HepG2 (cell line): ENCODE data around the gene UBXN6. TPM values are rescaled to one million over a fixed set of nuclear protein-coding genes. Genes with fewer than 3 reads are reported as not detected.

Experiments
- DMAP1 ChIP-seq: IDR thresholded peaks from 2 replicates; pipeline ENCODE4 v1.6.1; 2016
- GMEB1 ChIP-seq: sonication (generic); formaldehyde crosslinking; IDR thresholded peaks from 2 replicates; pipeline ENCODE4 v1.5.1; 2020; ENCODE audit warnings: missing genetic modification reagents, mild to moderate bottlenecking, borderline replicate concordance
- IKZF5 ChIP-seq: IDR thresholded peaks from 2 replicates; pipeline ENCODE4 v1.6.1; 2018; ENCODE audit warnings: missing genetic modification reagents, mild to moderate bottlenecking, missing compliant biosample characterization
- MEIS1 ChIP-seq: sonication (generic); formaldehyde crosslinking; IDR thresholded peaks from 2 replicates; pipeline ENCODE4 v1.9.0; 2021; ENCODE audit warnings: mild to moderate bottlenecking, missing genetic modification reagents, moderate library complexity, borderline replicate concordance
- MNT ChIP-seq: fragments of 450-650 bp; IDR thresholded peaks from 2 replicates; pipeline ENCODE4 v1.6.1; 2016
- PHF21A ChIP-seq: sonication (generic); formaldehyde crosslinking; IDR thresholded peaks from 2 replicates; pipeline ENCODE4 v1.5.0; 2020; ENCODE audit warnings: mild to moderate bottlenecking, missing genetic modification reagents
- PLSCR1 ChIP-seq: sonication (generic); formaldehyde crosslinking; IDR thresholded peaks from 2 replicates; pipeline ENCODE4 v1.5.0; 2020; ENCODE audit warnings: missing genetic modification reagents, mild to moderate bottlenecking, borderline replicate concordance
- POLR2AphosphoS5 ChIP-seq: IDR thresholded peaks from 2 replicates; pipeline ENCODE4 v1.6.1; 2012; ENCODE audit warnings: low read depth, low read length
- RAD51 ChIP-seq: fragments of 450-650 bp; IDR thresholded peaks from 2 replicates; pipeline ENCODE4 v1.6.1; 2016; ENCODE audit warnings: borderline replicate concordance
- SIN3B ChIP-seq: fragments of 150-350 bp; IDR thresholded peaks from 2 replicates; pipeline ENCODE4 v1.6.1; 2014; ENCODE audit warnings: low read length
- SKI ChIP-seq: fragments of 450-650 bp; IDR thresholded peaks from one replicate; pipeline ENCODE4 v1.6.1; 2018; ENCODE audit warnings: mild to moderate bottlenecking; ENCODE audit not compliant: partially characterized antibody
- SP4 ChIP-seq: sonication (generic); formaldehyde crosslinking; IDR thresholded peaks from 2 replicates; pipeline ENCODE4 v1.8.1; 2023; ENCODE audit warnings: mild to moderate bottlenecking, missing genetic modification reagents
- TBL1XR1 ChIP-seq: fragments of 150-350 bp; IDR thresholded peaks from 2 replicates; pipeline ENCODE4 v1.6.1; 2014; ENCODE audit warnings: borderline replicate concordance, low read length; ENCODE audit not compliant: partially characterized antibody
- TFDP1 ChIP-seq: IDR thresholded peaks from 2 replicates; pipeline ENCODE4 v1.6.1; 2016; ENCODE audit warnings: missing compliant biosample characterization, missing genetic modification reagents, borderline replicate concordance
- TOPORS ChIP-seq: sonication (generic); formaldehyde crosslinking; IDR thresholded peaks from 2 replicates; pipeline ENCODE4 v1.8.0; 2023; ENCODE audit warnings: mild to moderate bottlenecking, missing genetic modification reagents
- ZNF451 ChIP-seq: sonication (generic); formaldehyde crosslinking; IDR thresholded peaks from 2 replicates; pipeline ENCODE4 v1.5.0; 2020; ENCODE audit warnings: mild to moderate bottlenecking, missing genetic modification reagents
- ZNF558 ChIP-seq: sonication (generic); formaldehyde crosslinking; IDR thresholded peaks from 2 replicates; pipeline ENCODE4 v1.9.0; 2022; ENCODE audit warnings: mild to moderate bottlenecking, missing genetic modification reagents, borderline replicate concordance
- ZNF570 ChIP-seq: sonication (generic); formaldehyde crosslinking; IDR thresholded peaks from 2 replicates; pipeline ENCODE4 v1.4.0; 2020; ENCODE audit warnings: mild to moderate bottlenecking, missing genetic modification reagents, borderline replicate concordance
- ZNF704 ChIP-seq: sonication (generic); formaldehyde crosslinking; IDR thresholded peaks from 2 replicates; pipeline ENCODE4 v1.8.1; 2023; ENCODE audit warnings: mild to moderate bottlenecking, inconsistent platforms, moderate library complexity, missing genetic modification reagents, borderline replicate concordance
- ZNF766 ChIP-seq: sonication (generic); formaldehyde crosslinking; IDR thresholded peaks from 2 replicates; pipeline ENCODE4 v1.5.0; 2020; ENCODE audit warnings: missing genetic modification reagents, borderline replicate concordance
- ZNF772 ChIP-seq: sonication (generic); formaldehyde crosslinking; IDR thresholded peaks from 2 replicates; pipeline ENCODE4 v1.5.0; 2020; ENCODE audit warnings: mild to moderate bottlenecking, missing genetic modification reagents
- polyA plus RNA-seq, 8 experiments: library from polyadenylated mRNA; depleted of rRNA in 3 of 8; stranded (reverse) in 7 of 8; unstranded in 1 of 8; fragments of >200 nt; fragmentation: Illumina TruSeq in 4 of 8; extraction: Trizol in 4 of 8; gene quantifications; 2 replicates each; pipeline versions ENCODE4 v1.2.1 to v1.2.3, GENCODE V29; 2011 to 2016; ENCODE audit warnings: low read depth in 4 of 8, missing spikeins in 1 of 8, mixed read lengths in 1 of 8; ENCODE audit not compliant: insufficient read depth in 1 of 8
- total RNA-seq, 5 experiments: library from RNA; depleted of rRNA; stranded (reverse); fragments of >200 nt; fragmentation: Illumina TruSeq; extraction: Trizol; gene quantifications; 2 replicates each; pipeline ENCODE4 v1.2.3, GENCODE V29; 2016; ENCODE audit warnings: low read depth in 1 of 5

Gene UBXN6
- total and polyA plus RNA-seq, 2 of the 13 experiments (the other 11 are each of a cell fraction or from before 2014, with no cell fraction given) = 34.9 to 35.5 TPM

GRCh38 chr19:4471403-4472173 is 14.0 kb upstream of the UBXN6 start (continued):
- peak; percentile 46 for TF ChIP-seq TBL1XR1
- TF ChIP-seq SIN3B = no peak
- peak; percentile 75; the same call in 1 of the 2 replicates for TF ChIP-seq TFDP1 (CRISPR knock-in tag)
- TF ChIP-seq ZNF766 = no peak
- peak; percentile 53 for TF ChIP-seq SKI
- TF ChIP-seq GMEB1 = peak; percentile 18; the same call in 1 of the 2 replicates
- TF ChIP-seq ZNF451 (CRISPR knock-in tag) = no peak
- no peak for TF ChIP-seq PLSCR1 (CRISPR knock-in tag)
- peak; percentile 54; the same call in 1 of the 2 replicates for TF ChIP-seq POLR2AphosphoS5
- TF ChIP-seq MNT = peak; percentile 86
- TF ChIP-seq SP4 = peak; percentile 98
- no peak for TF ChIP-seq ZNF558
- TF ChIP-seq DMAP1 (CRISPR knock-in tag) = no peak
- peak; percentile 15 for TF ChIP-seq PHF21A
- TF ChIP-seq TOPORS (CRISPR knock-in tag) = no peak
- TF ChIP-seq MEIS1 (CRISPR knock-in tag) = 0 out of 2 replicates have a peak, but pooled peaks have one; percentile 39
- no peak for TF ChIP-seq ZNF772
- no peak for TF ChIP-seq ZNF704 (CRISPR knock-in tag)
- peak; percentile 94 for TF ChIP-seq RAD51
- no peak for TF ChIP-seq IKZF5 (CRISPR knock-in tag)
- no peak for TF ChIP-seq ZNF570 (CRISPR knock-in tag)
